IMR-90 (cell line): ENCODE results near the gene NEGR1. TPM values are rescaled to one million over a fixed set of nuclear protein-coding genes. Genes with fewer than 3 reads are reported as not detected.

Source experiments
- ATAC-seq: fragments of 200-7000 bp; cut with Tn5 transposase; 2 replicates; pipeline ENCODE4 v1.9.1; 2020; ENCODE audit warnings: low read depth, mild to moderate bottlenecking, moderate library complexity
- BruUV-seq: library from RNA; stranded (reverse); fragments of 400-500 nt; replicated peaks from 2 replicates; lab custom pipeline; 2021; lab: Mats Ljungman, UMichigan
- CTCF ChIA-PET: fragments of 300-600 bp; formaldehyde crosslinking; extraction: SDS; loops from one replicate; lab custom pipeline; 2021; ENCODE audit warnings: antibody characterized with exemption; lab: Yijun Ruan, JAX
- POLR2A ChIA-PET: fragments of 300-600 bp; sonication (Branson Sonifier 250); formaldehyde crosslinking; loops from one replicate; lab custom pipeline; 2022; ENCODE audit warnings: antibody characterized with exemption; ENCODE audit not compliant: unreplicated experiment; lab: Charles Lee
- DNase-seq: peaks from one replicate; pipeline ENCODE4 v3.0.0; 2013
- H2AFZ ChIP-seq: replicated peaks from 2 replicates; pipeline ENCODE3; 2013; ENCODE audit warnings: low read length, mild to moderate bottlenecking; ENCODE audit not compliant: poor library complexity
- H2AK5ac ChIP-seq: 2 replicates; pipeline ENCODE4 v1.6.1; 2013; ENCODE audit warnings: low read depth, low read length, inconsistent platforms
- H2AK9ac ChIP-seq: replicated peaks from 2 replicates; pipeline ENCODE3; 2013; ENCODE audit warnings: mild to moderate bottlenecking, low read depth, low read length, moderate library complexity; ENCODE audit not compliant: poor library complexity
- H2BK120ac ChIP-seq: 2 replicates; pipeline ENCODE4 v1.6.1; 2013; ENCODE audit warnings: low read depth, low read length, inconsistent platforms
- H2BK15ac ChIP-seq: 3 replicates; pipeline ENCODE4 v1.6.1; 2013; ENCODE audit warnings: low read depth, low read length, inconsistent platforms
- H2BK20ac ChIP-seq: 2 replicates; pipeline ENCODE4 v1.6.1; 2013; ENCODE audit warnings: low read depth, mild to moderate bottlenecking, inconsistent platforms, low read length, moderate library complexity
- H2BK5ac ChIP-seq: 2 replicates; pipeline ENCODE4 v1.6.1; 2013; ENCODE audit warnings: mild to moderate bottlenecking, low read depth, low read length, inconsistent platforms; ENCODE audit not compliant: poor library complexity, severe bottlenecking
- H3K14ac ChIP-seq: replicated peaks from 2 replicates; pipeline ENCODE4 v1.6.1; 2013; ENCODE audit warnings: low read depth, low read length, inconsistent platforms
- H3K18ac ChIP-seq: 2 replicates; pipeline ENCODE4 v1.6.1; 2013; ENCODE audit warnings: low read depth, low read length, control low read depth
- H3K23ac ChIP-seq: 2 replicates; pipeline ENCODE4 v1.6.1; 2013; ENCODE audit warnings: low read depth, low read length, inconsistent platforms
- H3K27ac ChIP-seq: 2 replicates; pipeline ENCODE4 v1.5.1; 2013; ENCODE audit warnings: mild to moderate bottlenecking, control low read depth, low read length; ENCODE audit not compliant: insufficient read depth
- H3K27me3 ChIP-seq: 2 replicates; pipeline ENCODE4 v1.6.1; 2013; ENCODE audit warnings: low read length; ENCODE audit not compliant: control insufficient read depth, insufficient read depth
- H3K36me3 ChIP-seq: 2 replicates; pipeline ENCODE4 v1.6.1; 2013; ENCODE audit warnings: low read length, mixed read lengths; ENCODE audit not compliant: control insufficient read depth, insufficient read depth
- H3K4ac ChIP-seq: 2 replicates; pipeline ENCODE4 v1.6.1; 2013; ENCODE audit warnings: low read depth, low read length, inconsistent platforms
- H3K4me1 ChIP-seq: 2 replicates; pipeline ENCODE4 v1.6.1; 2013; ENCODE audit warnings: low read length, mixed read lengths; ENCODE audit not compliant: control insufficient read depth, insufficient read depth
- H3K4me2 ChIP-seq: 2 replicates; pipeline ENCODE4 v1.6.1; 2013; ENCODE audit warnings: low read depth, mild to moderate bottlenecking, control low read depth, low read length, moderate library complexity
- H3K4me3 ChIP-seq: 2 replicates; pipeline ENCODE4 v1.5.1; 2013; ENCODE audit warnings: low read depth, mild to moderate bottlenecking, control low read depth, low read length, moderate library complexity; ENCODE audit not compliant: insufficient read depth
- H3K56ac ChIP-seq: 2 replicates; pipeline ENCODE4 v1.6.1; 2013; ENCODE audit warnings: low read length, inconsistent platforms; ENCODE audit not compliant: insufficient read depth; ENCODE audit errors: extremely low read depth
- H3K79me1 ChIP-seq, 2 experiments: 2 replicates each; pipeline ENCODE4 v1.6.1; 2013; ENCODE audit warnings: low read length in 2 of 2, inconsistent platforms in 1 of 2, low read depth in 1 of 2
- H3K9ac ChIP-seq: 2 replicates; pipeline ENCODE4 v1.6.1; 2013; ENCODE audit warnings: low read depth, low read length, control low read depth
- H3K9me1 ChIP-seq: 2 replicates; pipeline ENCODE4 v1.6.1; 2013; ENCODE audit warnings: low read length, inconsistent platforms; ENCODE audit not compliant: insufficient read depth
- H3K9me3 ChIP-seq: 2 replicates; pipeline ENCODE4 v1.6.1; 2013; ENCODE audit warnings: low read length; ENCODE audit not compliant: control insufficient read depth, insufficient read depth
- H4K20me1 ChIP-seq: 2 replicates; pipeline ENCODE4 v1.6.1; 2013; ENCODE audit warnings: low read length, inconsistent platforms; ENCODE audit not compliant: insufficient read depth
- H4K5ac ChIP-seq: 2 replicates; pipeline ENCODE4 v1.6.1; 2013; ENCODE audit warnings: mild to moderate bottlenecking, low read depth, low read length, control low read depth
- H4K8ac ChIP-seq, 2 experiments: 2 replicates each; pipeline ENCODE4 v1.6.1; 2013; ENCODE audit warnings: low read depth in 2 of 2, low read length in 2 of 2, control low read depth in 1 of 2, inconsistent platforms in 1 of 2
- H4K91ac ChIP-seq: 2 replicates; pipeline ENCODE4 v1.6.1; 2013; ENCODE audit warnings: low read depth, low read length, inconsistent platforms; ENCODE audit not compliant: insufficient read depth
- CHD1 ChIP-seq: IDR thresholded peaks from 2 replicates; pipeline ENCODE4 v1.6.1; 2012; ENCODE audit warnings: low read depth, low read length, improper control_type of control experiment
- MAZ ChIP-seq: IDR thresholded peaks from 2 replicates; pipeline ENCODE4 v1.6.1; 2012; ENCODE audit warnings: low read depth, mild to moderate bottlenecking, low read length, improper control_type of control experiment, moderate library complexity, borderline replicate concordance
- NFE2L2 ChIP-seq: fragments of 150-350 bp; IDR thresholded peaks from 2 replicates; pipeline ENCODE4 v1.6.1; 2016; ENCODE audit warnings: low read depth, mild to moderate bottlenecking, low read length
- RAD21 ChIP-seq: IDR thresholded peaks from 2 replicates; pipeline ENCODE4 v1.6.1; 2012; ENCODE audit warnings: low read length, improper control_type of control experiment
- WGBS, 2 experiments: methylation state at CpG; one replicate each; pipeline versions ENCODE4 v1.1.5 to v1.1.7; 2013; ENCODE audit warnings: missing lambda C conversion rate in 2 of 2; ENCODE audit not compliant: insufficient read length in 1 of 2; ENCODE audit errors: extremely low coverage in 2 of 2; 5-methylcytosine and 5-hydroxymethylcytosine counted together
- dilution Hi-C: fragments of 300-500 bp; cut with HindIII; formaldehyde crosslinking; loops from one replicate; pipeline ENCODE4 v1.14.3; 2018; ENCODE audit warnings: low sequenced_read_pairs; ENCODE audit not compliant: unreplicated experiment
- in situ Hi-C: fragments of 300-500 bp; cut with MboI; formaldehyde crosslinking; loops from 3 replicates; pipeline ENCODE4 v1.14.3; 2019; ENCODE audit warnings: low sequenced_read_pairs, inconsistent platforms, mixed read lengths
- intact Hi-C: fragments of 100-400 bp; cut with micrococcal nuclease; formaldehyde crosslinking; loops from 2 replicates; pipeline ENCODE4 v1.10.0; 2022
- polyA plus RNA-seq, 3 experiments: library from polyadenylated mRNA; depleted of rRNA; stranded (reverse); fragments of >200 nt; gene quantifications; 2 replicates each; pipeline ENCODE4 v1.2.3, GENCODE V29; 2012; ENCODE audit warnings: low replicate concordance in 1 of 3
- total RNA-seq: library from RNA; depleted of rRNA; stranded (reverse); fragments of >200 nt; gene quantifications from 2 replicates; pipeline ENCODE4 v1.2.3, GENCODE V29; 2012
- TF ChIP-seq, protein P1 (sequence below): conservative IDR thresholded peaks from 2 replicates; pipeline ENCODE4 v1.5.1; 2012; ENCODE audit warnings: mild to moderate bottlenecking, low read depth, low read length, improper control_type of control experiment
- TF ChIP-seq, protein P2 (sequence below): fragments of 150-350 bp; IDR thresholded peaks from 2 replicates; pipeline ENCODE4 v1.6.1; 2016; ENCODE audit warnings: low read depth, mild to moderate bottlenecking, low read length, moderate library complexity, borderline replicate concordance

Gene NEGR1
- total and polyA plus RNA-seq, 2 of the 4 experiments (the other 2 are of a cell fraction): 5.1 to 9.1 TPM

DNA sequence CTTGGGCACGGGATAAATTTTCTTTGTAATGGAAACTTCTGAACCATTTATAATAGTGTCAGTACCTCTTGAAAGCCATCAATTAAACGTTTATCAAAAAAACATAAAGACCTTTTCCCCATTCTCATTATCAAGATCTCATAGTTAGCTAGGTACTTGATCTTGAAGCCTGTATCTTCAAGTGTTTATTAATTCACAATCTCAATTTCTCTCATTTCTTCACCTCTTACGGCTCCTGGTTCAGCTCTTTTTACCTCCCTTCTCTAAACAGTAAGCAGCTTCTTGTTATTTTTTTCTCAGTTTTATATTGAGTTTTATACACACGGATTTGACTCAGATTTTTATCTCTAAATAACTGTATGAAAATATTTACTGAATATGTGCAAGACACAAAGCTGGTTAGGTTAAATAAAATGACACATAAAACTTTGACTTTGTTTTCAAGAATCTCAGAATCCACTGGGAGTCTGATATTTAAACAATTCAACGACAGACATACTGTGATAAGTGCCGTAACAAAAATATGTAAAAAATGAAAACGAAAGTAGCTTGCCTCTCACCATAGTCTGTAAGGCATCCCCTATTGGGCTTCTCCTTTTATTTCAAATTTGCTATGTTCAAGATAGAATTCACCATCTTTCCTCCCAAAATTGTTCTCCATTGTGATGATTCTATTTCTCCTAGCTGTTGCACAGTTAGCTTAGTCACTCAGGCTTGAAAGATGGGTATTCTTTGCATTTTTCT is 789.9 kb downstream of the NEGR1 start:
- Histone ChIP-seq H3K9ac (no peak overlapping the region), H3K23ac (no peak overlapping the region), H3K18ac (no peak overlapping the region), H4K20me1 (no peaks in the 10 kb centered on the region), H3K27ac (no peak overlapping the region), H3K36me3 (no peaks in the 10 kb centered on the region), H2AK5ac (no peak overlapping the region), H3K4me1 (peaks cover 2% of the 10 kb centered on the region; the same call in 1 of the 2 replicates), H4K8ac (no peak overlapping the region), H4K91ac (no peak overlapping the region), H2BK120ac (no peak overlapping the region), H3K4ac (no peak overlapping the region), H3K27me3 (no peaks in the 10 kb centered on the region), H4K5ac (no peak overlapping the region), H2BK15ac (no peak overlapping the region), H2BK5ac (no peak overlapping the region), H3K56ac (no peak overlapping the region), H3K9me1 (no peaks in the 10 kb centered on the region), H2AFZ (no peak overlapping the region), H2AK9ac (no peak overlapping the region), H3K14ac (no peak overlapping the region), H3K79me1 (no peaks in the 10 kb centered on the region; a peak in 1 of 4 replicates), H3K4me2 (peak overlapping the region; percentile 17; the same call in 1 of the 2 replicates), H3K4me3 (no peak overlapping the region), H2BK20ac (no peak overlapping the region), H3K9me3 (no peaks in the 10 kb centered on the region)
- ChIA-PET CTCF (interaction anchor here (0.7 kb wide), 1 partner anchor 169 kb away, joined by 3 read pairs; no protein-coding TSS in a partner anchor), POLR2A (no interaction called here)
- ATAC-seq (no peak), DNase-seq (no peak)
- WGBS, 2 experiments: no CpG with 5 or more reads among the region's 7 CpGs
- no peak for TF ChIP-seq CHD1
- TF ChIP-seq MAZ: no peak
- TF ChIP-seq, protein P1, sequence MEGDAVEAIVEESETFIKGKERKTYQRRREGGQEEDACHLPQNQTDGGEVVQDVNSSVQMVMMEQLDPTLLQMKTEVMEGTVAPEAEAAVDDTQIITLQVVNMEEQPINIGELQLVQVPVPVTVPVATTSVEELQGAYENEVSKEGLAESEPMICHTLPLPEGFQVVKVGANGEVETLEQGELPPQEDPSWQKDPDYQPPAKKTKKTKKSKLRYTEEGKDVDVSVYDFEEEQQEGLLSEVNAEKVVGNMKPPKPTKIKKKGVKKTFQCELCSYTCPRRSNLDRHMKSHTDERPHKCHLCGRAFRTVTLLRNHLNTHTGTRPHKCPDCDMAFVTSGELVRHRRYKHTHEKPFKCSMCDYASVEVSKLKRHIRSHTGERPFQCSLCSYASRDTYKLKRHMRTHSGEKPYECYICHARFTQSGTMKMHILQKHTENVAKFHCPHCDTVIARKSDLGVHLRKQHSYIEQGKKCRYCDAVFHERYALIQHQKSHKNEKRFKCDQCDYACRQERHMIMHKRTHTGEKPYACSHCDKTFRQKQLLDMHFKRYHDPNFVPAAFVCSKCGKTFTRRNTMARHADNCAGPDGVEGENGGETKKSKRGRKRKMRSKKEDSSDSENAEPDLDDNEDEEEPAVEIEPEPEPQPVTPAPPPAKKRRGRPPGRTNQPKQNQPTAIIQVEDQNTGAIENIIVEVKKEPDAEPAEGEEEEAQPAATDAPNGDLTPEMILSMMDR: no peak
- TF ChIP-seq, protein P2, sequence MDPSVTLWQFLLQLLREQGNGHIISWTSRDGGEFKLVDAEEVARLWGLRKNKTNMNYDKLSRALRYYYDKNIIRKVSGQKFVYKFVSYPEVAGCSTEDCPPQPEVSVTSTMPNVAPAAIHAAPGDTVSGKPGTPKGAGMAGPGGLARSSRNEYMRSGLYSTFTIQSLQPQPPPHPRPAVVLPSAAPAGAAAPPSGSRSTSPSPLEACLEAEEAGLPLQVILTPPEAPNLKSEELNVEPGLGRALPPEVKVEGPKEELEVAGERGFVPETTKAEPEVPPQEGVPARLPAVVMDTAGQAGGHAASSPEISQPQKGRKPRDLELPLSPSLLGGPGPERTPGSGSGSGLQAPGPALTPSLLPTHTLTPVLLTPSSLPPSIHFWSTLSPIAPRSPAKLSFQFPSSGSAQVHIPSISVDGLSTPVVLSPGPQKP: no peak
- no peak for TF ChIP-seq NFE2L2
- no peak for TF ChIP-seq RAD21
- intact Hi-C loops: no loop called here
- dilution Hi-C loops: no loop called here
- BruUV-seq: no TSS peak
- in situ Hi-C loops: no loop called here
